DMS153 treated with DMSO at 0.1 percent for 48 hours (cell line): ENCODE measurements around the gene DUSP22.
"Not testable (repeated sequence)": the region's sequence is repeated elsewhere in the genome, so short reads cannot be mapped to it uniquely, and the experiment has no call there.

Experiments
- DNase-seq: peaks from one replicate; lab custom pipeline; 2025; ENCODE audit not compliant: unreplicated experiment; lab: John Stamatoyannopoulos, UW

DUSP22 gene

GRCh38 chr6:322940-323729 is 30.8 kb downstream of the DUSP22 start:
- DNase-seq = no peak

GRCh38 chr6:323730-324088 is 31.4 kb downstream of the DUSP22 start:
- no peak for DNase-seq

GRCh38 chr6:324116-324728 is 31.9 kb downstream of the DUSP22 start:
- no peak for DNase-seq

- DNase-seq = no peak
These were observed 32.4 kb downstream of the DUSP22 start for GRCh38 chr6:324729-325125.

GRCh38 chr6:325161-325860 is 33.0 kb downstream of the DUSP22 start:
- not testable (repeated sequence) for DNase-seq

GRCh38 chr6:326066-326465 is 33.8 kb downstream of the DUSP22 start:
- DNase-seq = not testable (repeated sequence)

GRCh38 chr6:326896-327537 is 34.7 kb downstream of the DUSP22 start:
- no peak for DNase-seq

- no peak for DNase-seq
These were observed 35.3 kb downstream of the DUSP22 start for GRCh38 chr6:327538-328116.

GRCh38 chr6:328136-328670 is 35.9 kb downstream of the DUSP22 start:
- no peak for DNase-seq

GRCh38 chr6:328924-329323 is 36.6 kb downstream of the DUSP22 start:
- no peak for DNase-seq

GRCh38 chr6:329888-330691 is 37.8 kb downstream of the DUSP22 start:
- DNase-seq = no peak

GRCh38 chr6:330948-331347 is 38.7 kb downstream of the DUSP22 start:
- no peak for DNase-seq

GRCh38 chr6:331622-332521 is 39.6 kb downstream of the DUSP22 start:
- no peak for DNase-seq

- DNase-seq = no peak
These were observed 40.4 kb downstream of the DUSP22 start for GRCh38 chr6:332671-333070.

GRCh38 chr6:333379-334002 is 41.2 kb downstream of the DUSP22 start:
- DNase-seq = no peak

- DNase-seq = no peak
These were observed 42.5 kb downstream of the DUSP22 start for GRCh38 chr6:334536-335510.

GRCh38 chr6:335572-335971 is 43.3 kb downstream of the DUSP22 start:
- DNase-seq = no peak
